ENCODE results near the gene GNG8. TPM values are rescaled to one million over a fixed set of nuclear protein-coding genes. Genes with fewer than 3 reads are reported as not detected.

The GNG8 gene
- total and polyA plus RNA-seq, 2 of the 13 experiments (the other 11 are each of a cell fraction or from before 2014, with no cell fraction given), result not detected

GRCh38 chr19:46606019-46606418 lies 30.0 kb downstream of the GNG8 start:
- no peak for ATAC-seq
- Histone ChIP-seq H3K36me3 (replicated peaks in 1 of 2; ENCODE audit: control insufficient read depth in 1 of 2, insufficient read depth in 2 of 2, low read length in 2 of 2) (peaks cover 30 to 55% of the 10 kb centered on the region in 2 experiments; a peak in 4 of 5 replicates), H3K27ac (ENCODE audit: extremely low read length, insufficient read depth, low read length) (no peak overlapping the region), H3K79me2 (ENCODE audit: insufficient read depth, low read length) (peaks cover 40% of the 10 kb centered on the region), H3K9me3 (ENCODE audit: low read length) (no peaks in the 10 kb centered on the region), H3K4me1 (ENCODE audit: insufficient read depth, low read length) (peaks cover 30% of the 10 kb centered on the region), H3K9ac (ENCODE audit: insufficient read depth, low read depth, low read length) (no peak overlapping the region), H3K4me2 (ENCODE audit: low read depth, low read length) (no peak overlapping the region), H3K27me3 (ENCODE audit: control insufficient read depth in 1 of 2, insufficient read depth in 2 of 2, low read length in 2 of 2) (no peaks in the 10 kb centered on the region; a peak in 1 of 5 replicates), H2AFZ (ENCODE audit: low read length) (no peak overlapping the region), H4K20me1 (ENCODE audit: insufficient read depth, low read length) (peaks cover 15% of the 10 kb centered on the region; the same call in 1 of the 2 replicates), H3K4me3 (replicated peaks in 1 of 3; ENCODE audit: insufficient read depth in 1 of 3, low read depth in 2 of 3, low read length in 3 of 3) (no peak overlapping the region)
- in situ Hi-C loops (cut with HindIII; ENCODE audit: extremely low pct_ligation_motif_present, low pct_unique_long_range_greater_than_20kb), result no loop called here
- no TSS peak for BruUV-seq (replicated peaks)
- FAIRE-seq, result no peak
- WGBS (ENCODE audit: low lambda C conversion rate), result 98% methylated on average over 10 of the region's 11 CpGs
- TF ChIP-seq SYNCRIP (IDR thresholded peaks at IDR 0.05; ENCODE audit: insufficient read depth, low read depth, low read length) (no peak), ZNF772 (CRISPR knock-in tag; IDR thresholded peaks at IDR 0.05) (no peak), ZNF292 (CRISPR knock-in tag; IDR thresholded peaks at IDR 0.05; ENCODE audit: borderline replicate concordance, low read depth) (no peak), ZBTB8A (CRISPR knock-in tag; IDR thresholded peaks at IDR 0.05; ENCODE audit: borderline replicate concordance, low read depth) (no peak), TRIM22 (IDR thresholded peaks at IDR 0.05) (no peak), HDAC6 (IDR thresholded peaks at IDR 0.05; ENCODE audit: low read depth, low read length) (no peak), RFXANK (CRISPR knock-in tag; IDR thresholded peaks at IDR 0.05) (no peak), HINFP (CRISPR knock-in tag; IDR thresholded peaks at IDR 0.05; ENCODE audit: low read depth) (no peak), MXD1 (CRISPR knock-in tag; IDR thresholded peaks at IDR 0.05) (no peak), PHF5A (CRISPR knock-in tag; IDR thresholded peaks at IDR 0.05; ENCODE audit: low read depth, unreplicated experiment) (no peak), PITX1 (CRISPR knock-in tag; IDR thresholded peaks at IDR 0.05) (no peak), IKZF5 (CRISPR knock-in tag; IDR thresholded peaks at IDR 0.05) (no peak), RAD51 (IDR thresholded peaks at IDR 0.05; ENCODE audit: borderline replicate concordance) (no peak), TERF1 (CRISPR knock-in tag; IDR thresholded peaks at IDR 0.05) (no peak), GTF3A (CRISPR knock-in tag; conservative IDR thresholded peaks at IDR 0.05) (no peak), ZNF335 (CRISPR knock-in tag; IDR thresholded peaks at IDR 0.05) (no peak)
- POLR2A ChIA-PET, result no interaction called here
- DNase-seq (ENCODE audit: low spot score), result no peak
- intact Hi-C loops (cut with micrococcal nuclease; ENCODE audit: unreplicated experiment), result no loop called here
- CTCF ChIA-PET (ENCODE audit: low intra/inter-chr PET ratio, low total read pairs), result no interaction called here
